MCF 10A (cell line): ENCODE data around the gene SNAP47. TPM values are rescaled to one million over a fixed set of nuclear protein-coding genes. Genes with fewer than 3 reads are reported as not detected.

Source experiments
- BruUV-seq: library from RNA; stranded (reverse); fragments of 400-500 nt; replicated peaks from 2 replicates; lab custom pipeline; 2021; lab: Mats Ljungman, UMichigan
- CTCF ChIA-PET: fragments of 300-600 bp; sonication (Branson Sonifier 250); formaldehyde crosslinking; extraction: SDS; loops from one replicate; lab custom pipeline; 2021; ENCODE audit warnings: antibody characterized with exemption, inconsistent platforms; lab: Yijun Ruan, JAX
- POLR2A ChIA-PET: fragments of 300-600, 350-650 bp; sonication (Branson Sonifier 250); formaldehyde crosslinking; extraction: SDS; loops from one replicate; lab custom pipeline; 2020; ENCODE audit warnings: antibody characterized with exemption, inconsistent platforms; lab: Yijun Ruan, JAX
- DNase-seq: peaks from one replicate; pipeline ENCODE4 v3.0.0-alpha.2; 2018; ENCODE audit not compliant: unreplicated experiment
- H3K27ac Mint-ChIP-seq: one replicate; pipeline ENCODE4 v1.8.0; 2022; ENCODE audit warnings: mild to moderate bottlenecking, low read depth, mixed read lengths; ENCODE audit not compliant: unreplicated experiment
- H3K27me3 Mint-ChIP-seq: one replicate; pipeline ENCODE4 v1.8.0; 2022; ENCODE audit warnings: mixed read lengths; ENCODE audit not compliant: insufficient read depth, unreplicated experiment
- H3K36me3 Mint-ChIP-seq: one replicate; pipeline ENCODE4 v1.8.0; 2022; ENCODE audit warnings: mild to moderate bottlenecking, moderate library complexity, mixed read lengths; ENCODE audit not compliant: insufficient read depth, unreplicated experiment
- H3K4me1 Mint-ChIP-seq: one replicate; pipeline ENCODE4 v1.8.0; 2022; ENCODE audit warnings: mixed read lengths; ENCODE audit not compliant: insufficient read depth, unreplicated experiment
- H3K4me3 Mint-ChIP-seq: one replicate; pipeline ENCODE4 v1.8.0; 2022; ENCODE audit warnings: mild to moderate bottlenecking, moderate library complexity, mixed read lengths; ENCODE audit not compliant: unreplicated experiment
- H3K9me3 Mint-ChIP-seq: one replicate; pipeline ENCODE4 v1.8.0; 2022; ENCODE audit warnings: mixed read lengths; ENCODE audit not compliant: unreplicated experiment
- CTCF ChIP-seq: fragments of 200-600 bp; IDR thresholded peaks from one replicate; pipeline ENCODE4 v1.8.0; 2022; ENCODE audit warnings: antibody characterized with exemption, mild to moderate bottlenecking; ENCODE audit not compliant: unreplicated experiment
- intact Hi-C: fragments of 100-400 bp; cut with micrococcal nuclease; formaldehyde crosslinking; loops from 2 replicates; pipeline ENCODE4 v1.14.1; 2022
- total RNA-seq: library from RNA; stranded (reverse); gene quantifications from 2 replicates; pipeline ENCODE4 v1.2.3, GENCODE V29; 2022

SNAP47 gene
- total RNA-seq, 1 experiment from 2014 or later, result 44.0 TPM

- no peak for DNase-seq
- Mint-ChIP-seq H3K4me3 (peak overlapping the region; percentile 95), H3K36me3 (peaks cover 57% of the 10 kb centered on the region), H3K9me3 (no peaks in the 10 kb centered on the region), H3K27me3 (no peaks in the 10 kb centered on the region), H3K4me1 (peaks cover 42% of the 10 kb centered on the region), H3K27ac (peak overlapping the region; percentile 93)
- no peak for TF ChIP-seq CTCF
- POLR2A ChIA-PET, result interaction anchor here (0.6 to 2.8 kb wide), 4 partner anchors 9 to 755 kb away, joined by 3 to 30 read pairs (median 8); no protein-coding TSS in a partner anchor
- CTCF ChIA-PET, result interaction anchor here (2.6 kb wide), 1 partner anchor 29 kb away, joined by 7 read pairs; no protein-coding TSS in a partner anchor
- intact Hi-C loops, result no loop called here
- BruUV-seq, result no TSS peak
Measured at GRCh38 chr1:227733309-227733705, 1.9 kb upstream of the SNAP47 start.

- peak overlapping the region; percentile 95 for H3K4me3 Mint-ChIP-seq
- no peak for DNase-seq
- no peaks in the 10 kb centered on the region for H3K27me3 Mint-ChIP-seq
- BruUV-seq, result TSS peak; percentile 49
- no peak for TF ChIP-seq CTCF
- intact Hi-C loops, result no loop called here
- peaks cover 50% of the 10 kb centered on the region for H3K36me3 Mint-ChIP-seq
- POLR2A ChIA-PET, result interaction anchor here (0.6 to 2.8 kb wide), 18 partner anchors 10 to 755 kb away, joined by 3 to 30 read pairs (median 4); partner anchors contain the start of genes GUK1 and ZNF678
- CTCF ChIA-PET, result interaction anchor here (0.6 to 2.6 kb wide), 4 partner anchors 28 to 481 kb away, joined by 3 to 7 read pairs (median 3); no protein-coding TSS in a partner anchor
- H3K9me3 Mint-ChIP-seq, result no peaks in the 10 kb centered on the region
- peaks cover 37% of the 10 kb centered on the region for H3K4me1 Mint-ChIP-seq
- H3K27ac Mint-ChIP-seq, result peak overlapping the region; percentile 93
Measured at GRCh38 chr1:227733751-227734545, 1.3 kb upstream of the SNAP47 start.

GRCh38 chr1:227734546-227734855 is 734 bp upstream of the SNAP47 start:
- no peak for TF ChIP-seq CTCF
- Mint-ChIP-seq H3K4me1 (peaks cover 33% of the 10 kb centered on the region), H3K36me3 (peaks cover 45% of the 10 kb centered on the region), H3K9me3 (no peaks in the 10 kb centered on the region), H3K4me3 (peak overlapping the region; percentile 95), H3K27me3 (no peaks in the 10 kb centered on the region), H3K27ac (peak overlapping the region; percentile 93)
- DNase-seq, result peak; percentile 33
- ChIA-PET CTCF (interaction anchor here (0.6 to 2.6 kb wide), 4 partner anchors 28 to 481 kb away, joined by 3 to 7 read pairs (median 3); no protein-coding TSS in a partner anchor), POLR2A (interaction anchor here (0.6 to 2.8 kb wide), 28 partner anchors 10 to 1132 kb away, joined by 3 to 30 read pairs (median 3); partner anchors contain the start of genes GUK1 and ZNF678)
- intact Hi-C loops, result no loop called here
- no TSS peak for BruUV-seq
